GM18909 (cell line): ENCODE data around the gene PCLO.

ENCODE experiments used
- ATAC-seq: cut with Tn5 transposase; IDR thresholded peaks from one replicate; pipeline ENCODE4 v1.9.1; 2021; ENCODE audit warnings: mild to moderate bottlenecking; ENCODE audit not compliant: unreplicated experiment, poor library complexity

PCLO gene, protein sequence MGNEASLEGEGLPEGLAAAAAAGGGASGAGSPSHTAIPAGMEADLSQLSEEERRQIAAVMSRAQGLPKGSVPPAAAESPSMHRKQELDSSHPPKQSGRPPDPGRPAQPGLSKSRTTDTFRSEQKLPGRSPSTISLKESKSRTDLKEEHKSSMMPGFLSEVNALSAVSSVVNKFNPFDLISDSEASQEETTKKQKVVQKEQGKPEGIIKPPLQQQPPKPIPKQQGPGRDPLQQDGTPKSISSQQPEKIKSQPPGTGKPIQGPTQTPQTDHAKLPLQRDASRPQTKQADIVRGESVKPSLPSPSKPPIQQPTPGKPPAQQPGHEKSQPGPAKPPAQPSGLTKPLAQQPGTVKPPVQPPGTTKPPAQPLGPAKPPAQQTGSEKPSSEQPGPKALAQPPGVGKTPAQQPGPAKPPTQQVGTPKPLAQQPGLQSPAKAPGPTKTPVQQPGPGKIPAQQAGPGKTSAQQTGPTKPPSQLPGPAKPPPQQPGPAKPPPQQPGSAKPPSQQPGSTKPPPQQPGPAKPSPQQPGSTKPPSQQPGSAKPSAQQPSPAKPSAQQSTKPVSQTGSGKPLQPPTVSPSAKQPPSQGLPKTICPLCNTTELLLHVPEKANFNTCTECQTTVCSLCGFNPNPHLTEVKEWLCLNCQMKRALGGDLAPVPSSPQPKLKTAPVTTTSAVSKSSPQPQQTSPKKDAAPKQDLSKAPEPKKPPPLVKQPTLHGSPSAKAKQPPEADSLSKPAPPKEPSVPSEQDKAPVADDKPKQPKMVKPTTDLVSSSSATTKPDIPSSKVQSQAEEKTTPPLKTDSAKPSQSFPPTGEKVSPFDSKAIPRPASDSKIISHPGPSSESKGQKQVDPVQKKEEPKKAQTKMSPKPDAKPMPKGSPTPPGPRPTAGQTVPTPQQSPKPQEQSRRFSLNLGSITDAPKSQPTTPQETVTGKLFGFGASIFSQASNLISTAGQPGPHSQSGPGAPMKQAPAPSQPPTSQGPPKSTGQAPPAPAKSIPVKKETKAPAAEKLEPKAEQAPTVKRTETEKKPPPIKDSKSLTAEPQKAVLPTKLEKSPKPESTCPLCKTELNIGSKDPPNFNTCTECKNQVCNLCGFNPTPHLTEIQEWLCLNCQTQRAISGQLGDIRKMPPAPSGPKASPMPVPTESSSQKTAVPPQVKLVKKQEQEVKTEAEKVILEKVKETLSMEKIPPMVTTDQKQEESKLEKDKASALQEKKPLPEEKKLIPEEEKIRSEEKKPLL (N-terminal part only)

DNA sequence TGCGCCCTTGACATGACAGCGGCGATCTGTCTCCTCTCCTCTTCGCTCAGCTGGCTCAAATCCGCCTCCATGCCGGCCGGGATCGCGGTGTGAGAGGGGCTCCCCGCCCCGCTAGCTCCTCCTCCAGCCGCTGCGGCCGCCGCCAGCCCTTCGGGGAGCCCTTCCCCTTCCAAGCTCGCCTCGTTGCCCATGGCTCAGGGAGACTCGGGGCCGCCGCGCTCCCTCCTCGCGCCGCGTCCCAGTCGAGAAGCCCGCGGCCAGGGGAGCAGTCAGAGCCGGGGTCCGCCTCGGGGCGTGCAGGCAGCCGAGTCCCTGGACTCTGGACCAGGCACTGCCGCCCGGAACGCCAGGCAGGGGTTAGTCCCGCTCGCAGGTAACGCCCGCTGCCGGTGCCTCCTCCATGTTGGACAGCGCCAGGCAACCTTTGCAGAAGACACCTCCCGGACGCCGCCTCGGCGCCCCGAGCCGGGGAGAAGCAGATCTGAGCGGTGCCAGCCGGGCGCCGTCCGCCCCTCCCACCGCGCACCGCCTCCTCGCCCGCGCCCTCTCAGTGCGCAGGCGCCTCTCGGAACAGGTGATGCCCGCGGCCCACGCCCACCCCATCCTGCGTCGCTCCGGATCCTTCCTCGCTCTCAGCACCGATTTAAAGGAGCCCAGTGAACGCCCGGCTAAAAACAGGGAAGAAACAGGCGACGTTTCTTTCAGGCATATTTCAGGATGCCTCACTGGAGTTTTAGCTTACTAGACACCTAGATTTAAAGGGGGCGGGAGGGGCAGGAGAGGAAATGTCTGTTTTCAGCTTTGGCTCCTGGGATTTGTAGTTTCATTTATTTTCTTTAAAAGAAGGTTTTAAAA lies at the start of gene PCLO:
TSS of gene PCLO (minus strand) at position 483 of the 855 bp plus-strand sequence. CDS start at position 191, 292 bp downstream.
- peak; percentile 96 for ATAC-seq

DNA sequence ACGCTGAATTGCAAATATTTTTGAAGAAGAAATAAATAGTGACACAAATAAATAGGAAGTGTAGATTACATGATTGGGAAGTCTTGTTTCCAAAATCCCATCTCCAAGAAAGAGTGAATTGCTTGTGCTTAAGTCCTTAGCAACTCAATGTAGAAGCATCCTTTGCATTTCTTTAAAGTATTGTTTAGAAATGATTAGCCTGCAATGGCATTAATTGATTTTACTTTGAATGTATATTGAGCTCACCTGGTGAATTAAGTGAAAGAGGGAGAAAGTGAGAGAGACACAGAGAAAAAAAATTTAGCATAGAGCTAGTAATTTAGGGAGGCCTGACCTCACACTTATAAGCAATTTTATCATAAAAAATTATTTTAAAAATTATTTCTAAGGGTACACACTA lies 49.0 kb upstream of the PCLO start:
- no peak for ATAC-seq

DNA sequence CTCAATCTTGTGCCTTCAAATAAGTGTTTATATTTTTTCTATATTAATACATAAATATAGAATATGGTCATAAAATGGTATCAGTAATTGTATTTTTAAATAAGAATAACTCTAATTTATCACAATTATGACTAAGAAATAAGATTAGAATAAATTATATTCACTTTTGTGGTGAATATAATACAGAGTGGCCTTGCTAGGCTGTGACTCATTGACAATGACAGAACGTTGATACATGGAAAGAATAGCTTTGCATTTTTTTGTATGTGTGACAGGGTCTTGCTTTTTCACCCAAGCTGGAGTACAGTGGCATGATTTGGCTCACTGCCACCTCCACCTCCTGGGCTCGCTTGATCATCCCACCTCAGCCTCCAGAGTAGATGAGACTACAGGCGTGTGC lies 47.8 kb upstream of the PCLO start:
- no peak for ATAC-seq

DNA sequence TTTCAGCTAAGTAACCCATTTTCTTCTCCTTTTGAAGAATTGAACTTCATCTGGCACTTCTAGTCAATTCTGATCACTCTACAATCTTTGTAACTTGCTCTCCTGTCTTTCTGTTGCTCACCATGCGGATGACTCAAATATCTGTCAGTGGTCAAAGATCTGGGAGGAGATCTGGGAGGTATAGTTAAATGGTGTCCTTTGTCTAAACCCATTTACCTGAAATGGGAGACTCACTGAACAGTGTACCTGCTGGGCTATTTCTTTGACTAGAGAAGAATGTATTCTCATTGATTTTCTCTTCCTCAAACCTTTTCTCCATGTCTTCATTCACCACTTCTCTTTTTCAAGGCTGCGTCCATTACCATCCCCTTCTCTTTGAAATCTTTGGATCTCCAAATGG lies 42.0 kb upstream of the PCLO start:
- no peak for ATAC-seq

DNA sequence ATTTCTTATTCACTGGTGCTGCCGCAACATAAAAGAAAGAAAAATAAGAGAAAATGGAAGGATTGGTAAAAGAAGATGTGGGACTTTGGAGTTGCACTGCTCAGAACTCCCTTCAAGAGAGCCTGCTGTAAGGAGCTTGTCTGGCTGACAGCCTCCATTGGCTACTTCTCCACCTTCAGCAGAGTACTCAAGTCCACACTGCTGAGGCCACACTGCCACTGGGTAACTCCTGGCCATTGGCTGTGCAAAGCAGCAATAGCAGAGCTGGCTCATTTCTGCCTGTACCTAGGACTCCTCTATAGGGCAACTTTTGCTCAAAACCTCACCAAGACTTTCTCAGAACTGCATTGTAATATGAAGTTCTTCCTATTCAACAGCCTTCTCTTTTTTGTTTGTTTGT lies 38.7 kb upstream of the PCLO start:
- ATAC-seq, result no peak

DNA sequence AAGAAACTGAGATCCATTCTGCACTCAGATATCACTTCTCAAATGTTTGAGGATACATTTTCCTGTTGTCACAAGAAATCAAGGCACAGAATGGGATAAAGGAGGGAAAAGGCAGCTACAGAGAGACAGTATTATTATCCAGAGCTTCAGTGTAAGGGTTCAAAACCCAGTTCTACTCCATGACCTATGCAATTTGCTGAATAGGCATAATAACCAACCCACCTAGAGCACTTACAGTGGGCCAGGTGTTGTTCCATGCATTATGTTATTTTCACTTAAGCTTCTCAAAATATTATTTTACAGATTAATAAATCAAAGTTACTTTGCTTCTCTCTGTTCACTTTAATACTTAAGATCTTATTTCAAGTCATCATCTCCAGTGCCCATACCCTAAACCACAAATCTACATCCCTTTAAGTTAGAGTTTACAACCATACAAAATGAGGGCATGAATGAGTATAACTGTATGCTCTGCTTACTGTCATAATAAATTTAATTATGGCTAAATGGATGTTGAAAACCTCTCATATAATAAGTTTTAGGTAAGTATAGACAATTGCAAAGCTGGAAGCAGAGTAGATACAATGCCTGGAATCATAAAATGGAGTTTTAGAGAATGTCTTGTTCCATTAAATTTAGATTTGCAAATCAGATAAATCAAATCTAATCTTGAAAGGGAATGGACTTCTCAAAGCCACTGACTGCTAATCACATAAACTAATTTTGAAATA lies 28.1 kb upstream of the PCLO start:
- ATAC-seq, result no peak

DNA sequence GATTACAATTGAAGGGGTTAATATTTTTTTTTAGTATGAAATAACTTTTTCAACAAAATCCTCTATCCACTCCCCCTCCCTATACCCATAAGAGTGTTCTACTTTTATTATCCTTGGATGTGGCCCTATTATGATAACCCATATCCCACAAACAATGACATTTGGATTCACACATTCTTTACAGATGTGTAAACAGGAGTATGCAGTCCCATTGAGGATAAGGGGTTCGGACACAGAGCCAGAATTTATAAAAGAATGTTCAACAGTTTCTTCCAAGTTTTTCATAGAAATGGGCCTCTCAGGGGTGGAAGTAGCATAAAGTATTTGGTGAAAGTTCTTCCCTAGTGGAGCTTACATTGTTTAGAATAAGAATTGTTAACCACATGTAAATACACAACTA lies 16.1 kb upstream of the PCLO start:
- ATAC-seq, result no peak

DNA sequence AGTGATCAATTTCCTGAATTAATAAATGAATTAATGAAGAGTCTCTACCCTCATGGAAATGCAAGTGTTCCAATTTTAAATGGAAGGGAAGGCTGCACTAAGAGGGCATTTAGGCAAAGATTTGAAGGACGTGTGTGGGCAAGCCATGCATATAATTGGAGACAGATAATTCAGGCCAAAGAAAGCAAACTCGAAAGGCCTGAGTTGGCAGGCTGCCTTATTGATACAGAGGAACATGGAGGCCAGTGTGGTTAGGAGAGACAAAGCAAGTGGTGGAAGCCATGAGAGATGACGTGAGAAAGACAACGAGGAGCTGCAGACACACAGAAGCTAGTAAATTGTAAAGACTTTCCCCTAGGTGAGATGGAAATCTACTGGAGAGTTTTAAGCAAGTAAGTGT lies 15.4 kb upstream of the PCLO start:
- no peak for ATAC-seq

DNA sequence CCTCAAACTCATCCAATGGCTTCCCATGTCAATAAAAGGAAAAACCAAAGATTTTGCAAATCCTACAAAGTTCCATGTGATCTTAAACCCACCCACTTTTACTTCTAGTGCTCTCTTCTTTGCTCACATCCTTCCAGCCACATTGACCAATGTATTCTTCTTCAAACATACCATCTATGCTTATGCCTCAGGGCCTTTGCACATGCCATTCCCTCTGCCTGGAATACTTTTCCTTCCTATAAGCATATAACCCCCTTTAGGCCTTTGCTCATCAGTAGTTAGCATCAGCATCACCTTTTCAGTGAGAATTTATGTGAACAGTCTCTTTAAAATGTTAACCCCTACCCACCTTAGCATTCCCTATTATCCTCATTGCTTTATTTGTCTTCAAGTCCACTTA lies 11.0 kb upstream of the PCLO start:
- ATAC-seq, result no peak

DNA sequence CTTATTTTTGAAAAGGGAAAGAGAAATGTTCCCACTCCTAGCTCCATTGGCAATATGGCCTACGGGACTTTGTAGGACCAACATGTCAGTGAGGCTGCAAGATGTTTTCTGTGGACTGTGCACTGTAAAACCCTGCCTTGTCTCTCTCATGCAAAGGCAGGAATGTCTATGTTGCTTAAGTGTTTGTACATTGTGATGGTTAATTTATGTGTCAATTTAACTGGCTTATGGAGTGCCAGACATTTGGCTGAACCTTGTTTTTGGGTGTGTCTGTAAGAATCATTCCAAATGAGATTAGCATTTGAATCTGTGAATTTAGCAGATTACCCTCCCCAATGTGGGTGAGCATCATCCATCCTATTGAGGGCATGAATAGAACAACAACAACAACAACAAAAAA lies 4.1 kb upstream of the PCLO start:
- no peak for ATAC-seq

DNA sequence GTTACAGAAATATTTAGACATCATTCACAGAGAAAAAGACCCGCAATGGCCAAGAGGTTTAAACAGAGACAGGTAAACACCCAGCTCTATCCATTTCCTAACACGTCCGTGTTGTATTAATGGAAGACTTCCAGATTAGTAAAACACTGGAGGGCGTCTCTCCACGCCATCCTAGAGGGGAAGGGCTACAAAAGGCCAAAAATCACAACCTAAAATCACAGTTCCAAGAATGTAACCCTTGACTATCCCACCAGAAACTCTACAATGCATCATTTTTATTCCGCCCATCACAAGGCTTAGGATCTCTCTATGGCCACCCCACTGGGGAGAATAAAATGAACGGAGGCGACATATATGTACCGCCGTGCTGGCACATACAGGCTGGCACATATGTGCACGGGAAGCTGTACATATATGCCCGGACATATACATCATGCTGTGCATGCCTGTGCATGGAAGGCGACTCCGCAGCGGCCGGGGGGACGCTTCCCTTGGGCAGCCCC lies 734 bp downstream of the PCLO start:
- peak; percentile 25 for ATAC-seq

DNA sequence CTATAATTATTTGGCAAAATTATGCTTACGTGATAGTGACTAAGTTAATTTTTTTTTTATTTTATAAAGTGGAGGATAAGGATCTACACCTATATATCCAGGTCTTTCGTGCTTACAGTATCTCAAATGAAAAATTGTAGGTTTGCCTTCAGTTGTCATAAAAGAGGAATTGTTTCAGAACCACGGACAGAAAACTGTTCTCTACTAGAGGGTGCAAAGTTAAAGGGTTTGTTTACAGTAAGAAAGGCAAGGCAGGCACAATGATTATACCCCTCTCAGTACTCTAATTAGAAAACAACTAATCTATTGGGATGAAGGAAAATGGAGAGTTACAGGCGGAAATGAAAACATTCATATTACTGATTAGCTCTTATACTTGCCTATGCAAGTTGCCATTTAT lies 1.5 kb downstream of the PCLO start:
- ATAC-seq, result no peak

DNA sequence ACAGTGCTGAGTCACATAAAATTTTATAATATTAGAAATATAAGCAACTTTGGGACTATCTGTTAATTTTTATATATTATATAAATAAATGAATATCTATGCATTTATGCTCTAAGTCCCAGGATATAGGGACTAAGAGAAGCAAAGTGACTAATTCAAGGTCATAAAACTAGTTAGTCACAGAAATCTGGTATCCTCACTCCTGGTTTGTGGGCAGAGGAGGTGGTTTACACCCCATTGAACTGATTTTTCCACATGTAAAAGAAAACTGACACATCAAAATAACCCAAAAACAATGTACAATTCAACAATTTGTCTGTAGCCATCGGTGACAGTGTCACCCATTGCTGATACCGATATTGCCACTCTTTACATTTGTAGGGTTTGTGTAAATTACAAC lies 3.0 kb downstream of the PCLO start:
- ATAC-seq, result no peak

DNA sequence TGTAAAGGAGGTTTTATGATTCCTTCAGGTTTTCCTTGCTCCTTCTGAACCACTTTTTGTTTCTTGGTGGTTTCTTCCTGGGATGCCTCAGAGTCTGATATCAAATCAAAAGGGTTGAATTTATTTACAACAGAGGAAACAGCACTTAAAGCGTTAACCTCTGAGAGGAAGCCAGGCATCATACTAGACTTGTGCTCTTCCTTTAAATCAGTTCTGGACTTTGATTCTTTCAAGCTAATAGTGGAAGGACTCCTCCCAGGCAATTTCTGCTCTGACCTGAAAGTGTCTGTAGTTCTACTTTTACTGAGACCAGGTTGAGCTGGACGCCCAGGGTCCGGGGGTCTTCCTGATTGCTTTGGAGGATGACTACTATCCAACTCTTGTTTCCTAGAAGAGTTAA lies 6.7 kb downstream of the PCLO start:
- no peak for ATAC-seq

DNA sequence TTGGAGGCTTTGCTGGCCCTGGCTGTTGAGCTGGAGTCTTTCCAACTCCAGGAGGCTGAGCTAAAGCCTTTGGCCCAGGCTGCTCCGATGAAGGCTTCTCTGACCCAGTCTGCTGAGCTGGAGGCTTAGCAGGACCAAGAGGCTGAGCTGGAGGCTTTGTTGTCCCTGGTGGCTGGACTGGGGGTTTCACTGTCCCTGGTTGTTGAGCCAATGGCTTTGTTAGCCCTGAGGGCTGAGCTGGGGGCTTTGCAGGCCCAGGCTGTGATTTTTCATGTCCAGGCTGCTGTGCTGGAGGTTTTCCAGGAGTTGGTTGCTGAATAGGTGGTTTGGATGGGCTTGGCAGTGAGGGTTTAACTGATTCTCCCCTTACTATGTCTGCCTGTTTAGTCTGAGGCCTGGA lies 7.3 kb downstream of the PCLO start:
- ATAC-seq, result no peak

DNA sequence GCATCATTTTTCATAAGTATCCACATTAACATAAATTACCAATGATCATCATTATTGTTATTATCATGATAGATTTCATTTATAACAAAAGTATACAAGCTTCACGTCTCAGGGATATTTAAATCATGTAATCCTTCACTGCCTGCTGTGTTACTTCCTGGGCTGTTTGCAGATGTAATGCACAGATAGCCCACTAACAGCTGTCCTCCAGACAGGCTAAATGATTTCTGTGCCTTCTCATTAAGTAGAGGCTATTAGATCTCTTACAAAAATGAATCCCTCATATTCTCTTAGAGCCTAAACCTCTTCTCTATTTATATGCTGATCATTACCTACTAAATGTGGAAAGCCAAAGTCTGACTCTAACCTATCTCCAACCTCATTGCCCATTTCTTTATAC lies 9.3 kb downstream of the PCLO start:
- ATAC-seq, result no peak

DNA sequence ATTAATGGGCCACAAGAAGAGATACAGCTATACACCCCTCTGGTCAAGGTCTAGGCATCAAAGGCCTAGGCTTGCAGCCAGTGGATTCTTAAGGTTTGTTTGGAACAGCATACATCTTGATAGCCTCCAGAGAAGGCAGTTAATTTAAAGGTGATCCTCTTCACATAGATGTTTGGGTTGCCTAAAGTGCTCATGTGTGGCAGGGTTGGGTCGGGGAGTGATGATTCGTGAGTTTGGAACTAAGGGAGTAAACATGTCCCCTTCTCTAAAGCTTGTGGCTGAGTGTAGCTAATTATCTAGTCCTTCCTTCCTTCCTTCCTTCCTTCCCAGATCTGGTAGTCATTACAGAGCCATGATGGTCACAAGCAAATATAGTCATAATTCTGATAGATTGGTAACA lies 12.4 kb downstream of the PCLO start:
- no peak for ATAC-seq

DNA sequence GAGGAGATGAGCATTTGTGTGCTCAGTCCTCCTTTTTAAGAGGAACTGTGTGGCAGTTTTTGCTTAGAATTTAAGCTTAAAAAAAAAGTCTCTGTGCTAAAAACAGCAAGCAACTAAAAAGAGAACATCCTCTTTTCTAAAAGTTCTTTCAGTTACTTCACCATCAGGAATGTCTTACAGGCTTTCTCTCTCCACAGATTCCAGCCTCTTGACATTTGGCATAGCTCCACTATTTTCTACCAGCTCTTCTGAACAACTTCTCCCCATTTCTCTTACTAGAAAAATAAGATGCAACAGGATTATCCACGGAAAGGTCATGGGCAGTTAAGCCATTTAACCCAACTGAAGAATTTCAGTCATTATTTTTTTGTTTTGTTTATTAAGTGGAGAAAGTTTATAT lies 13.2 kb downstream of the PCLO start:
- ATAC-seq, result no peak

DNA sequence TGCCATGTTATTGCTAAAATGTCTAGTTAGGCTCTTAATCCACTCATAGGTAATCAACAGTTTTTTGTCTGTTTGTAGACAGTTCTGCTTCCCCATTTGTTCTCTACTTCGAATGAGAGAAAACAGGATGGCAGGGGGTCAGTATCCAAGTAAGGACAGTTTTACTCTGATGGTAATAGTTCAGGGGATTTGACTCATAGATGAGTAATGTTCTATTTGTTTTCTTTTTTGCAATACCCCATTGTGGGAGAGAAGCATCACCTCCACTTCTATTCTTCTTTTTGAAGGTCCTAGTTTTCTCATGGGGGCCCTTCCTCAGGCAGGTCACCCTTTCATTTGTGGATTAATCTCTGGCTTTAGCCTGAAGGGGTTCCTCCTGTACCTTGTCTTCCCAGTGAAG lies 13.9 kb downstream of the PCLO start:
- ATAC-seq, result no peak
